NT2/D1 (cell line): Measurements from ENCODE around the gene SEMA3A.

Experiments used
- SUZ12 ChIP-seq: IDR thresholded peaks from 2 replicates; pipeline ENCODE4 v1.6.1; 2011; ENCODE audit not compliant: insufficient read length, insufficient read depth; ENCODE audit errors: extremely low read depth
- YY1 ChIP-seq: IDR thresholded peaks from 2 replicates; pipeline ENCODE4 v1.6.1; 2011; ENCODE audit not compliant: insufficient read length, insufficient read depth
- ZNF274 ChIP-seq: IDR thresholded peaks from 2 replicates; pipeline ENCODE4 v1.6.1; 2011; ENCODE audit warnings: mild to moderate bottlenecking, low read depth, low read length

DNA sequence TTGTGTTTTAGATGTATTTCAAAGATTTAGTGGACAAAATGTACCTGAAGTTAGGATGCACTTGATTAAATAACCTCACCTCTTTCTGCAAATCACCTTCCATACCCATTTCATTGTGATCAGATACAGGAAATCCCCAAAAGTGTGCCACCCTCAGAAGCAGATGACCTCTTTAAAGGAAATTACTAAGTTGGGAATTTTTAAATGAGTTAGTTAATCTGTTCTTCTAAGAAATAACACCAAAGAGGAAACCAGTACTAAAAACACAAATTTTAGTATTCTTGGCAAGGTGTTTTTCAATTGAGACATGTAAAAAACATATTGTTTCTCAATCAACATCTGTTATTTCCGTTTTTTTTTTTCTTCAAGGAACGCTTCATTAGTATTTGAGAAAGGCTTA is 4.6 kb upstream of the SEMA3A start:
- TF ChIP-seq ZNF274 (no peak), SUZ12 (no peak), YY1 (no peak)
